GM23338 (cell line): Measurements from ENCODE around the gene PGBD5. TPM values are rescaled to one million over a fixed set of nuclear protein-coding genes. Genes with fewer than 3 reads are reported as not detected.

Experiments
- ATAC-seq: fragments of 200-7000 bp; cut with Tn5 transposase; 3 replicates; pipeline ENCODE4 v1.9.1; 2020
- DNase-seq: peaks from one replicate; pipeline ENCODE4 v3.0.0-alpha.2; 2015; ENCODE audit warnings: low spot score
- H2AFZ ChIP-seq: fragments of 200-600 bp; sonication (generic); 2 replicates; pipeline ENCODE4 v1.8.0; 2016; ENCODE audit warnings: antibody characterized with exemption, mild to moderate bottlenecking, moderate library complexity
- H3F3A ChIP-seq: fragments of 200-600 bp; sonication (generic); replicated peaks from 2 replicates; pipeline ENCODE4 v1.8.0; 2017; ENCODE audit warnings: antibody characterized with exemption, mixed run types, low read depth
- H3K27ac ChIP-seq: fragments of 200-600 bp; sonication (generic); 2 replicates; pipeline ENCODE4 v1.6.1; 2016; ENCODE audit warnings: low read depth
- H3K27me3 ChIP-seq: fragments of 200-600 bp; sonication (generic); 2 replicates; pipeline ENCODE4 v1.8.0; 2016; ENCODE audit warnings: mild to moderate bottlenecking, mixed run types, moderate library complexity; ENCODE audit not compliant: insufficient read depth
- H3K36me3 ChIP-seq: fragments of 200-600 bp; sonication (generic); 2 replicates; pipeline ENCODE4 v1.8.0; 2016; ENCODE audit warnings: mild to moderate bottlenecking; ENCODE audit not compliant: insufficient read depth
- H3K4me1 ChIP-seq: fragments of 200-600 bp; sonication (generic); 2 replicates; pipeline ENCODE4 v1.8.0; 2016; ENCODE audit warnings: mild to moderate bottlenecking, moderate library complexity; ENCODE audit not compliant: insufficient read depth
- H3K4me2 ChIP-seq: fragments of 200-600 bp; sonication (generic); 2 replicates; pipeline ENCODE4 v1.7.1; 2017; ENCODE audit warnings: mixed run types
- H3K4me3 ChIP-seq: fragments of 200-600 bp; sonication (generic); 2 replicates; pipeline ENCODE4 v1.6.1; 2016; ENCODE audit warnings: mixed run types
- H3K79me2 ChIP-seq: fragments of 200-600 bp; sonication (generic); replicated peaks from 2 replicates; pipeline ENCODE4 v1.8.0; 2017; ENCODE audit warnings: mild to moderate bottlenecking; ENCODE audit not compliant: insufficient read depth
- H3K9me2 ChIP-seq: fragments of 200-600 bp; sonication (generic); 2 replicates; pipeline ENCODE4 v1.8.0; 2017; ENCODE audit not compliant: insufficient read depth
- H4K20me1 ChIP-seq: fragments of 200-600 bp; sonication (generic); replicated peaks from 2 replicates; pipeline ENCODE4 v1.8.0; 2017; ENCODE audit warnings: mild to moderate bottlenecking; ENCODE audit not compliant: insufficient read depth
- H3K27ac Mint-ChIP-seq: 2 replicates; pipeline ENCODE4 v1.8.0; 2020; ENCODE audit warnings: inconsistent platforms, mild to moderate bottlenecking, moderate library complexity, mixed read lengths
- H3K27me3 Mint-ChIP-seq: 3 replicates; pipeline ENCODE4 v1.8.0; 2022; ENCODE audit warnings: low read depth, mild to moderate bottlenecking, moderate library complexity, mixed read lengths, inconsistent platforms; ENCODE audit not compliant: insufficient read depth, poor library complexity
- H3K36me3 Mint-ChIP-seq: 3 replicates; pipeline ENCODE4 v1.8.0; 2021; ENCODE audit warnings: low read depth, mild to moderate bottlenecking, inconsistent platforms, moderate library complexity, mixed read lengths
- H3K4me1 Mint-ChIP-seq: 3 replicates; pipeline ENCODE4 v1.8.0; 2020; ENCODE audit warnings: mild to moderate bottlenecking, inconsistent platforms, mixed read lengths
- H3K4me3 Mint-ChIP-seq: 3 replicates; pipeline ENCODE4 v1.8.0; 2021; ENCODE audit warnings: moderate library complexity, mild to moderate bottlenecking, inconsistent platforms, mixed read lengths
- H3K9me3 Mint-ChIP-seq: 3 replicates; pipeline ENCODE4 v1.8.0; 2020; ENCODE audit warnings: moderate library complexity, mild to moderate bottlenecking, inconsistent platforms, mixed read lengths
- CTCF ChIP-seq, 2 experiments: fragments of 200-600 bp in 1 of 2; sonication (generic) in 1 of 2; conservative IDR thresholded peaks; 2 replicates each; pipeline versions ENCODE4 v1.5.1 to v1.6.1; 2016 to 2017; ENCODE audit warnings: antibody characterized with exemption in 2 of 2, low read depth in 2 of 2, mild to moderate bottlenecking in 2 of 2, moderate library complexity in 1 of 2
- JUNB ChIP-seq: IDR thresholded peaks from one replicate; pipeline ENCODE4 v1.6.1; 2016; ENCODE audit warnings: antibody characterized with exemption; ENCODE audit not compliant: unreplicated experiment
- NANOG ChIP-seq: IDR thresholded peaks from 2 replicates; pipeline ENCODE4 v1.6.1; 2016; ENCODE audit warnings: antibody characterized with exemption, borderline replicate concordance
- POLR2AphosphoS5 ChIP-seq: IDR thresholded peaks from 2 replicates; pipeline ENCODE4 v1.6.1; 2016; ENCODE audit warnings: antibody characterized with exemption, low read depth
- STAT1 ChIP-seq: IDR thresholded peaks from one replicate; pipeline ENCODE4 v1.6.1; 2016; ENCODE audit warnings: antibody characterized with exemption; ENCODE audit not compliant: unreplicated experiment
- ZNF114 ChIP-seq: fragments of 250-450 bp; sonication (Bioruptor Pico); IDR thresholded peaks from 2 replicates; pipeline ENCODE4 v1.5.0; 2020; ENCODE audit warnings: mild to moderate bottlenecking, moderate library complexity
- ZNF331 ChIP-seq: fragments of 250-450 bp; sonication (Bioruptor Pico); IDR thresholded peaks from 2 replicates; pipeline ENCODE4 v1.5.0; 2020; ENCODE audit warnings: low read depth, mild to moderate bottlenecking, moderate library complexity
- ZNF462 ChIP-seq: fragments of 250-450 bp; sonication (Bioruptor Pico); IDR thresholded peaks from 2 replicates; pipeline ENCODE4 v1.5.0; 2020; ENCODE audit warnings: mild to moderate bottlenecking, moderate library complexity
- polyA plus RNA-seq: library from polyadenylated mRNA; unstranded; fragments of >200 nt; fragmentation: Nextera tagmentation; extraction: Ambion mirVana; gene quantifications from 2 replicates; pipeline ENCODE4 v1.2.1, GENCODE V29; 2016
- total RNA-seq: library from RNA; depleted of rRNA; stranded (reverse); fragments of >200 nt; shearing (Covaris generic); gene quantifications from 2 replicates; pipeline ENCODE4 v1.2.3, GENCODE V29; 2014

The PGBD5 gene
- total and polyA plus RNA-seq, 2 experiments from 2014 or later, result 3.4 to 16.6 TPM

GRCh38 chr1:230299191-230300006 lies 126.7 kb downstream of the PGBD5 start (continued):
- TF ChIP-seq ZNF462 (CRISPR knock-in tag) (no peak), STAT1 (no peak), ZNF331 (no peak), CTCF (conservative IDR thresholded peaks at IDR 0.05; ENCODE audit: low read depth in 2 of 2) (no peak), ZNF114 (no peak), POLR2AphosphoS5 (no peak)

- Mint-ChIP-seq H3K4me1 (peaks cover 29% of the 10 kb centered on the region), H3K9me3 (no peaks in the 10 kb centered on the region)
Measured at GRCh38 chr1:230295367-230295766, 130.8 kb downstream of the PGBD5 start.

More at GRCh38 chr1:230295367-230295766, 130.8 kb downstream of the PGBD5 start:
- Mint-ChIP-seq H3K4me3 (no peak overlapping the region), H3K27ac (no peak overlapping the region), H3K27me3 (peaks cover 7% of the 10 kb centered on the region), H3K36me3 (no peaks in the 10 kb centered on the region)
- H2AFZ ChIP-seq, result no peak overlapping the region
- TF ChIP-seq NANOG, result no peak
- TF ChIP-seq JUNB, result no peak
- DNase-seq, result no peak
- H3K36me3 ChIP-seq, result no peaks in the 10 kb centered on the region
- 0 out of 2 replicates have a peak, but pooled peaks cover 2% of the 10 kb centered on the region for H3F3A ChIP-seq
- no peak overlapping the region for H3K27ac ChIP-seq
- peaks cover 4% of the 10 kb centered on the region; the same call in 1 of the 2 replicates for H3K9me2 ChIP-seq
- H4K20me1 ChIP-seq, result no peaks in the 10 kb centered on the region
- peaks cover 7% of the 10 kb centered on the region for H3K27me3 ChIP-seq
- ATAC-seq, result no peak
- H3K4me1 ChIP-seq, result peaks cover 24% of the 10 kb centered on the region
- H3K4me2 ChIP-seq, result no peak overlapping the region
- H3K4me3 ChIP-seq, result no peak overlapping the region
- H3K79me2 ChIP-seq, result no peaks in the 10 kb centered on the region
